HepG2 (cell line): ENCODE measurements around the gene CAMKK1. TPM values are rescaled to one million over a fixed set of nuclear protein-coding genes. Genes with fewer than 3 reads are reported as not detected.

Source experiments
- ARID2 ChIP-seq: sonication (generic); formaldehyde crosslinking; IDR thresholded peaks from 2 replicates; pipeline ENCODE4 v1.8.1; 2022; ENCODE audit warnings: mild to moderate bottlenecking, missing genetic modification reagents, borderline replicate concordance
- ATF7-NPFF ChIP-seq: sonication (generic); formaldehyde crosslinking; IDR thresholded peaks from 2 replicates; pipeline ENCODE4 v1.8.1; 2023; ENCODE audit warnings: mild to moderate bottlenecking, low read depth, missing genetic modification reagents, moderate library complexity
- CBX5 ChIP-seq: sonication (generic); formaldehyde crosslinking; IDR thresholded peaks from 2 replicates; pipeline ENCODE4 v1.4.0; 2020; ENCODE audit warnings: missing genetic modification reagents, borderline replicate concordance
- CENPX ChIP-seq: sonication (generic); formaldehyde crosslinking; IDR thresholded peaks from 2 replicates; pipeline ENCODE4 v1.9.0; 2021; ENCODE audit warnings: mild to moderate bottlenecking, missing genetic modification reagents, moderate library complexity
- CHCHD3 ChIP-seq: sonication (generic); formaldehyde crosslinking; IDR thresholded peaks from 2 replicates; pipeline ENCODE4 v1.8.0; 2022; ENCODE audit warnings: mild to moderate bottlenecking, missing genetic modification reagents, moderate library complexity
- GPN1 ChIP-seq: sonication (generic); formaldehyde crosslinking; IDR thresholded peaks from 2 replicates; pipeline ENCODE4 v1.5.1; 2020; ENCODE audit warnings: missing genetic modification reagents, borderline replicate concordance
- HIVEP1 ChIP-seq: sonication (generic); formaldehyde crosslinking; IDR thresholded peaks from 2 replicates; pipeline ENCODE4 v1.4.0; 2020; ENCODE audit warnings: mild to moderate bottlenecking, missing genetic modification reagents
- JUNB ChIP-seq: sonication (generic); formaldehyde crosslinking; IDR thresholded peaks from 2 replicates; pipeline ENCODE4 v1.8.0; 2022; ENCODE audit warnings: missing genetic modification reagents, mild to moderate bottlenecking, borderline replicate concordance
- KDM2A ChIP-seq: sonication (generic); formaldehyde crosslinking; IDR thresholded peaks from 2 replicates; pipeline ENCODE4 v1.4.0; 2020; ENCODE audit warnings: low read depth, missing genetic modification reagents, borderline replicate concordance
- KLF15 ChIP-seq: sonication (generic); formaldehyde crosslinking; IDR thresholded peaks from 2 replicates; pipeline ENCODE4 v1.8.1; 2023; ENCODE audit warnings: borderline replicate concordance, mild to moderate bottlenecking, inconsistent platforms, missing genetic modification reagents, mixed read lengths
- LBX2 ChIP-seq: sonication (generic); formaldehyde crosslinking; IDR thresholded peaks from 2 replicates; pipeline ENCODE4 v1.5.0; 2020; ENCODE audit warnings: missing genetic modification reagents, mild to moderate bottlenecking, borderline replicate concordance
- NPAS2 ChIP-seq: sonication (generic); formaldehyde crosslinking; IDR thresholded peaks from 2 replicates; pipeline ENCODE4 v1.8.0; 2022; ENCODE audit warnings: mild to moderate bottlenecking, missing genetic modification reagents, borderline replicate concordance
- REXO4 ChIP-seq: sonication (generic); formaldehyde crosslinking; IDR thresholded peaks from 2 replicates; pipeline ENCODE4 v1.8.0; 2022; ENCODE audit warnings: missing genetic modification reagents, mild to moderate bottlenecking, borderline replicate concordance
- SMARCC2 ChIP-seq: fragments of 450-650 bp; IDR thresholded peaks from 2 replicates; pipeline ENCODE4 v1.6.1; 2017; ENCODE audit warnings: antibody characterized with exemption, mild to moderate bottlenecking
- SMARCE1 ChIP-seq: fragments of 450-650 bp; IDR thresholded peaks from 2 replicates; pipeline ENCODE4 v1.6.1; 2017; ENCODE audit warnings: borderline replicate concordance
- SYNCRIP ChIP-seq: fragments of 200-400 bp; formaldehyde crosslinking; IDR thresholded peaks from 2 replicates; pipeline ENCODE4 v1.6.1; 2018; ENCODE audit warnings: mild to moderate bottlenecking, low read depth, low read length; ENCODE audit not compliant: insufficient read depth
- TEAD3 ChIP-seq: optimal IDR thresholded peaks from 2 replicates; pipeline ENCODE3; 2016; ENCODE audit warnings: borderline replicate concordance
- TRIM24 ChIP-seq: sonication (generic); formaldehyde crosslinking; IDR thresholded peaks from 2 replicates; pipeline ENCODE4 v1.8.0; 2022; ENCODE audit warnings: mild to moderate bottlenecking, missing genetic modification reagents
- ZBTB42 ChIP-seq: sonication (generic); formaldehyde crosslinking; IDR thresholded peaks from 2 replicates; pipeline ENCODE4 v1.5.0; 2020; ENCODE audit warnings: mild to moderate bottlenecking, missing genetic modification reagents
- ZBTB7B ChIP-seq: sonication (generic); formaldehyde crosslinking; IDR thresholded peaks from 2 replicates; pipeline ENCODE4 v1.4.0; 2020; ENCODE audit warnings: missing genetic modification reagents
- ZIK1 ChIP-seq: sonication (generic); formaldehyde crosslinking; IDR thresholded peaks from 2 replicates; pipeline ENCODE4 v1.5.0; 2020; ENCODE audit warnings: mild to moderate bottlenecking, low read depth, missing genetic modification reagents, borderline replicate concordance
- ZNF10 ChIP-seq: sonication (generic); formaldehyde crosslinking; IDR thresholded peaks from 2 replicates; pipeline ENCODE4 v1.4.0; 2020; ENCODE audit warnings: mild to moderate bottlenecking, low read depth, missing genetic modification reagents, borderline replicate concordance
- ZNF136 ChIP-seq: sonication (generic); formaldehyde crosslinking; IDR thresholded peaks from 2 replicates; pipeline ENCODE4 v1.8.1; 2022; ENCODE audit warnings: low read depth, mild to moderate bottlenecking, moderate library complexity, missing genetic modification reagents
- ZNF20 ChIP-seq: sonication (generic); formaldehyde crosslinking; IDR thresholded peaks from 2 replicates; pipeline ENCODE4 v1.4.0; 2020; ENCODE audit warnings: mild to moderate bottlenecking, moderate library complexity, missing genetic modification reagents
- polyA plus RNA-seq, 8 experiments: library from polyadenylated mRNA; depleted of rRNA in 3 of 8; stranded (reverse) in 7 of 8; unstranded in 1 of 8; fragments of >200 nt; fragmentation: Illumina TruSeq in 4 of 8; extraction: Trizol in 4 of 8; gene quantifications; 2 replicates each; pipeline versions ENCODE4 v1.2.1 to v1.2.3, GENCODE V29; 2011 to 2016; ENCODE audit warnings: low read depth in 4 of 8, missing spikeins in 1 of 8, mixed read lengths in 1 of 8; ENCODE audit not compliant: insufficient read depth in 1 of 8
- total RNA-seq, 5 experiments: library from RNA; depleted of rRNA; stranded (reverse); fragments of >200 nt; fragmentation: Illumina TruSeq; extraction: Trizol; gene quantifications; 2 replicates each; pipeline ENCODE4 v1.2.3, GENCODE V29; 2016; ENCODE audit warnings: low read depth in 1 of 5
- TF ChIP-seq, protein P1 (sequence below): sonication (generic); formaldehyde crosslinking; IDR thresholded peaks from 2 replicates; pipeline ENCODE4 v1.5.1; 2020; ENCODE audit warnings: mild to moderate bottlenecking, missing genetic modification reagents, borderline replicate concordance
- TF ChIP-seq, protein P2 (sequence below): sonication (generic); formaldehyde crosslinking; IDR thresholded peaks from 2 replicates; pipeline ENCODE4 v1.4.0; 2020; ENCODE audit warnings: low read depth, mild to moderate bottlenecking, missing genetic modification reagents
- TF ChIP-seq, protein P3 (sequence below): sonication (generic); formaldehyde crosslinking; IDR thresholded peaks from 2 replicates; pipeline ENCODE4 v1.8.1; 2023; ENCODE audit warnings: mild to moderate bottlenecking, moderate library complexity, missing genetic modification reagents

CAMKK1 gene
- total and polyA plus RNA-seq, 2 of the 13 experiments (the other 11 are each of a cell fraction or from before 2014, with no cell fraction given): 1.5 to 1.6 TPM

DNA sequence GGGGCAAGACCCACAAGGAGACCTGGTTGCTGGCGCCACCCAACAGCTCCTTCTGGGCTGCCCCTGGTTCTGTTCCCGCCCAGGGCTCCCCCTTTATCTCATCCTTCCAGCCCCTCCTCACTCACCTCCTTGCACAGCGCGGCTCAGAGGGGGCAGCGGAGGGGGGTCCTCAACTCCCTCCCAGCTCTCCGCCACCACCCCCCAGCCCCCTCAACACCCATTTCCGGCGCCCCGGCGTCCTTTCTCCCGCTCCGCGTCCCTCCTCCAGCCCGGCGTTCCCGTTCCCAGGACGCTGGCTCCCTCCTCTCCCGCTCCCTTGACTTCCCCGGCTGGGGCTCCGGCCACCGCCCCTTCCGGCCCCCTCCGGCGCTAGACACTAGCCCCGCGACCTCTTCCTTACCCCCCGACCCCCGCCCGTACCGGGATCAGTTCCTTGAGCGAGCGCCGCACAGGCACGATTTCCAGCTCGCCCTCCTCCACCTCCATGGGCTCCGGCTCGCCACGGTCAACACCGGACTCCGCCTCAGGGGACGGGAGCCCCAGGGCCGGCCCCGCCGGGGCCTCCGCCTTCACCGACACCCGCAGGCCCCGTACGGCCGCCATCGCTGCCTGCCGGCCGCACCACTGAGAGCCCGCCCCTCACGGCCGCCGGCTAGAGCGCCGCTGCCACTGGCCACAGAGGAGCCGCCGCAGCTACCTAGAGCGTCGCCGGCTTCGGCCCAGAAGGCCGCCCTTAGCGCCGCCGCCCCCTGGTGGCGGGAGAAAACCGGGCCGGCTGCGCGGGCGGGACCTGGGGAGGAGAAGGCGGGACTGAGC is 47.0 kb downstream of the CAMKK1 start, which contains the start of gene NCBP3 (continued):
- TF ChIP-seq, protein P1, sequence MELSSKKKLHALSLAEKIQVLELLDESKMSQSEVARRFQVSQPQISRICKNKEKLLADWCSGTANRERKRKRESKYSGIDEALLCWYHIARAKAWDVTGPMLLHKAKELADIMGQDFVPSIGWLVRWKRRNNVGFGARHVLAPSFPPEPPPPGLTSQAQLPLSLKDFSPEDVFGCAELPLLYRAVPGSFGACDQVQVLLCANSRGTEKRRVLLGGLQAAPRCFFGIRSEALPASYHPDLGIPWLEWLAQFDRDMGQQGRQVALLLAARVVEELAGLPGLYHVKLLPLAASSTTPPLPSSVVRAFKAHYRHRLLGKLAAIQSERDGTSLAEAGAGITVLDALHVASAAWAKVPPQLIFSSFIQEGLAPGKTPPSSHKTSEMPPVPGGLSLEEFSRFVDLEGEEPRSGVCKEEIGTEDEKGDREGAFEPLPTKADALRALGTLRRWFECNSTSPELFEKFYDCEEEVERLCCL (CRISPR knock-in tag): no peak
- TF ChIP-seq GPN1 (CRISPR knock-in tag): no peak
- TF ChIP-seq ZNF10 (CRISPR knock-in tag): no peak
- TF ChIP-seq, protein P2, sequence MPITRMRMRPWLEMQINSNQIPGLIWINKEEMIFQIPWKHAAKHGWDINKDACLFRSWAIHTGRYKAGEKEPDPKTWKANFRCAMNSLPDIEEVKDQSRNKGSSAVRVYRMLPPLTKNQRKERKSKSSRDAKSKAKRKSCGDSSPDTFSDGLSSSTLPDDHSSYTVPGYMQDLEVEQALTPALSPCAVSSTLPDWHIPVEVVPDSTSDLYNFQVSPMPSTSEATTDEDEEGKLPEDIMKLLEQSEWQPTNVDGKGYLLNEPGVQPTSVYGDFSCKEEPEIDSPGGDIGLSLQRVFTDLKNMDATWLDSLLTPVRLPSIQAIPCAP (CRISPR knock-in tag): no peak
- no peak for TF ChIP-seq REXO4 (CRISPR knock-in tag)
- no peak for TF ChIP-seq SMARCE1
- TF ChIP-seq ARID2 (CRISPR knock-in tag): peak; percentile 63; the same call in 1 of the 2 replicates
- TF ChIP-seq ZNF20 (CRISPR knock-in tag): no peak
- TF ChIP-seq, protein P3, sequence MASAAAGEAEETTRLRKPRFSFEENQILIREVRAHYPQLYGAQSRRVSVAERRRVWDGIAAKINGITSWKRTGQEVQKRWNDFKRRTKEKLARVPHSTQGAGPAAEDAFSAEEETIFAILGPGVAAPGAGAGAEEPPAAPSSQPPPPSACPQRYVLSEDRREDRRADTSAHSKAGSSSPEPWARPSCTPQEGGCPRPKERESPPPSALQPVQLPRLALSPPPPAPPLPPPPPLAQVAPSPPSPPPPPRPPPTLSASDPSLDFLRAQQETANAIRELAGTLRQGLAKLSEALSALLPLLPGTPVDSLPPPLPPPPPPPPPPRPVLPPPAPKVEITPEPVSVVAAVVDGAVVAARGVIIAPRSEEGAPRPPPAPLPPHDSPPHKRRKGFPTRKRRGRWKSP (CRISPR knock-in tag): peak; percentile 93
- no peak for TF ChIP-seq NPAS2 (CRISPR knock-in tag)
- TF ChIP-seq CHCHD3: no peak; the same call in 1 of the 2 replicates
- TF ChIP-seq SYNCRIP: no peak
- TF ChIP-seq HIVEP1 (CRISPR knock-in tag): peak; percentile 46; the same call in 1 of the 2 replicates
- no peak for TF ChIP-seq CENPX (CRISPR knock-in tag)
- peak; percentile 40; the same call in 1 of the 2 replicates for TF ChIP-seq CBX5 (CRISPR knock-in tag)
- TF ChIP-seq TEAD3: peak; percentile 57
- peak; percentile 92 for TF ChIP-seq KDM2A (CRISPR knock-in tag)
- TF ChIP-seq ATF7-NPFF: peak; percentile 80; the same call in 1 of the 2 replicates
- no peak for TF ChIP-seq JUNB (CRISPR knock-in tag)
- no peak; the same call in 1 of the 2 replicates for TF ChIP-seq ZBTB7B (CRISPR knock-in tag)
- no peak for TF ChIP-seq TRIM24 (CRISPR knock-in tag)
- TF ChIP-seq LBX2 (CRISPR knock-in tag): no peak
- TF ChIP-seq SMARCC2: no peak
- TF ChIP-seq ZBTB42 (CRISPR knock-in tag): no peak
- no peak; the same call in 1 of the 2 replicates for TF ChIP-seq ZIK1 (CRISPR knock-in tag)
- peak; percentile 60; the same call in 1 of the 2 replicates for TF ChIP-seq ZNF136
- TF ChIP-seq KLF15: no peak
